CMK (cell line): ENCODE measurements around the gene CKM.
"Not testable (repeated sequence)": the region's sequence is repeated elsewhere in the genome, so short reads cannot be mapped to it uniquely, and the experiment has no call there.

Experiments
- DNase-seq: peaks from one replicate; pipeline ENCODE4 v3.0.0-alpha.2; 2010; ENCODE audit warnings: low read depth

Gene CKM

GRCh38 chr19:45290381-45290931, 32.2 kb downstream of the CKM start:
- DNase-seq, result no peak

- no peak for DNase-seq
Observed at GRCh38 chr19:45283443-45284033, 39.1 kb downstream of the CKM start.

- no peak for DNase-seq
Observed at GRCh38 chr19:45280471-45280961, 42.2 kb downstream of the CKM start.

- DNase-seq, result no peak
Observed at GRCh38 chr19:45279587-45280192, 43.0 kb downstream of the CKM start.

- DNase-seq, result no peak
Observed at GRCh38 chr19:45278087-45278486, 44.6 kb downstream of the CKM start.

GRCh38 chr19:45276284-45276687, 46.4 kb downstream of the CKM start:
- no peak for DNase-seq

- DNase-seq, result no peak
Observed at GRCh38 chr19:45275370-45275971, 47.2 kb downstream of the CKM start.

GRCh38 chr19:45273521-45273855, 49.2 kb downstream of the CKM start:
- DNase-seq, result no peak

GRCh38 chr19:45271735-45272108, 51.0 kb downstream of the CKM start:
- no peak for DNase-seq

- DNase-seq, result no peak
Observed at GRCh38 chr19:45271098-45271734, 51.5 kb downstream of the CKM start.

- not testable (repeated sequence) for DNase-seq
Observed at GRCh38 chr19:45269939-45270338, 52.7 kb downstream of the CKM start.

- DNase-seq, result no peak
Observed at GRCh38 chr19:45267296-45267695, 55.4 kb downstream of the CKM start.

- no peak for DNase-seq
Observed at GRCh38 chr19:45265375-45265774, 57.3 kb downstream of the CKM start.

- no peak for DNase-seq
Observed at GRCh38 chr19:45264781-45265317, 57.8 kb downstream of the CKM start.

GRCh38 chr19:45263013-45263412, 59.7 kb downstream of the CKM start:
- no peak for DNase-seq

GRCh38 chr19:45262570-45262969, 60.1 kb downstream of the CKM start:
- DNase-seq, result no peak

GRCh38 chr19:45258862-45259261, 63.8 kb downstream of the CKM start:
- no peak for DNase-seq

- DNase-seq, result no peak
Observed at GRCh38 chr19:45256836-45257235, 65.8 kb downstream of the CKM start.
